Suprapubic skin (tissue), 4 donors: Measurements from ENCODE around the gene DSEL.

Source experiments
- CTCF ChIP-seq, 2 donors: fragments of 200-600 bp in 1 of 2; fragments of 450-650 bp in 1 of 2; sonication (generic) in 1 of 2; IDR thresholded peaks; one replicate each; pipeline ENCODE4 v1.5.1; 2016 to 2019; ENCODE audit warnings: antibody characterized with exemption in 2 of 2, mild to moderate bottlenecking in 1 of 2, moderate library complexity in 1 of 2
- EP300 ChIP-seq: sonication (generic); formaldehyde crosslinking; IDR thresholded peaks from one replicate; pipeline ENCODE4 v1.6.1; 2017; ENCODE audit warnings: antibody characterized with exemption
- POLR2A ChIP-seq, 2 donors: fragments of 450-650 bp; IDR thresholded peaks; one replicate each; pipeline ENCODE4 v1.6.1; 2017; ENCODE audit warnings: antibody characterized with exemption in 2 of 2, mild to moderate bottlenecking in 2 of 2, moderate library complexity in 2 of 2
- POLR2AphosphoS5 ChIP-seq, 3 donors: sonication (generic); formaldehyde crosslinking; IDR thresholded peaks; one replicate each; pipeline ENCODE4 v1.6.1; 2017; ENCODE audit warnings: antibody characterized with exemption in 3 of 3

GRCh38 chr18:67456711-67457110, 59.8 kb downstream of the DSEL start:
- TF ChIP-seq POLR2A (IDR thresholded peaks at IDR 0.05) (no peak), CTCF (IDR thresholded peaks at IDR 0.05) (no peak), POLR2AphosphoS5 (IDR thresholded peaks at IDR 0.05) (no peak), EP300 (no peak)
